ENCODE measurements around the gene PHLDB1. TPM values are rescaled to one million over a fixed set of nuclear protein-coding genes. Genes with fewer than 3 reads are reported as not detected.
A peak's percentile ranks its signal among the peaks of the same experiment; 100 is the strongest.
"Not testable (repeated sequence)": the region's sequence is repeated elsewhere in the genome, so short reads cannot be mapped to it uniquely, and the experiment has no call there.

The PHLDB1 gene
- total RNA-seq, 1 donor from 2014 or later = 97.7 TPM

DNA sequence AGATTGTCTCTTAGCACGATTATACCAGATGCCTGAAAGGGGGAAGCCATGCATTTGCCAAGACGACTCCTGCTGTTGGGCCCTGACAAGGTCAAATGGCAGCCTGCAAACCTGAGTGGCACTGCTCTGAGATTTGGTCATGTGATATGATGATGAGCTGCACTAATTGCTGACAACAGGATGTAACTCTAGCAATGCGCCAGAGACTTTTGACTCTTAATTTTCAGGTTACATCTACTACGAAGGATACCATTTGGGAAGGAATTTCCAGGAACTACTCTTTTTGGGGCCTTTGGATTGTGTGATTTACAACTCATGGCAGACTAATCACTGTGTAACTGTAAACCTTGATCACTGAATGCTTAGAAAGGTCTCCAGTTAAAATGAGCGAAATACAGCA is 59.0 kb downstream of the PHLDB1 start:
- DNase-seq (no peak), ATAC-seq (no peak)
- intact Hi-C loops (cut with micrococcal nuclease) = no loop called here

GRCh38 chr11:118670063-118670462 is 62.6 kb downstream of the PHLDB1 start:
- DNase-seq (no peak), ATAC-seq (no peak)
- intact Hi-C loops (cut with micrococcal nuclease) = no loop called here

- intact Hi-C loops (cut with micrococcal nuclease) = no loop called here
- DNase-seq = no peak
- no peak for ATAC-seq
These were observed 63.8 kb downstream of the PHLDB1 start for GRCh38 chr11:118671254-118671653.

- DNase-seq (no peak), ATAC-seq (no peak)
- intact Hi-C loops (cut with micrococcal nuclease) = no loop called here
These were observed 65.4 kb downstream of the PHLDB1 start for GRCh38 chr11:118672846-118673245.

GRCh38 chr11:118673361-118674081 is 66.1 kb downstream of the PHLDB1 start:
- DNase-seq (peak; percentile 12), ATAC-seq (no peak)
- intact Hi-C loops (cut with micrococcal nuclease) = no loop called here

DNA sequence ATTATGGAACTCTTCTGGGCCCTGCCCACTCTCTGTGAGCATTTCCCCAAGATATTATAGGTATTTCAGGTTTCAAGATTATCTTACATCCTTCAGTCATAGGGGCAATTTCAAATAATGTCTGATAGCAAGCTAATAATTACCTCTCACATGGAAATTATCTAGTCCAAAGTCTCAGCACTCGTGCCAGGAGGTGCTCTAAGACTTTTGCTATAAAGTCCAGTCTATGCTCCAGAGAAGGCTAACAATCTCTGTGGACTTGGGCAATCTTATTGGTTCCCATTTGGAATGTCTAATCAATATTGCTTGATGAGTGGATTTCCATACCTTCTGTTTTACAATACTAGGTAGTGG is 66.6 kb downstream of the PHLDB1 start:
- ATAC-seq = no peak
- intact Hi-C loops (cut with micrococcal nuclease) = no loop called here

DNA sequence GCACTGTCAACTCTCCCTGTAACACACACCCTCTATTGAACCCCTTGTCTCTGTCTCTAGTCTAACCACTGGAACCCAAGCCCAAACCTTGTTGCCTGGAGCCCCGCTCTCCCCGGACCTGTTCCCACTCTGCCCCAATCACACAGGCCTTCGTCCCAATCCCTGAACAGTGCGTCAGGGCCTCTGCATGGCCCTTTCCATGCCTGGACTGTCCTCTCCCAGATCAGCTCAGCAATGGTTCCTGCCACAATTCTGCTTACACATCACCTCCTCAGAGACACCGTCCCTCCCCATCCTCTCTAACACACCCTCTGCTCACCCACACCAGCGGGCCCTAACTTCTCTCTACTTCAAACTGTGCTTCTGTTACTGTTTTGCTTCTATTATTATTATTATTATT is 70.6 kb downstream of the PHLDB1 start:
- intact Hi-C loops (cut with micrococcal nuclease) = no loop called here

More for the DNA sequence above, 66.6 kb downstream of the PHLDB1 start:
- DNase-seq = no peak

DNA sequence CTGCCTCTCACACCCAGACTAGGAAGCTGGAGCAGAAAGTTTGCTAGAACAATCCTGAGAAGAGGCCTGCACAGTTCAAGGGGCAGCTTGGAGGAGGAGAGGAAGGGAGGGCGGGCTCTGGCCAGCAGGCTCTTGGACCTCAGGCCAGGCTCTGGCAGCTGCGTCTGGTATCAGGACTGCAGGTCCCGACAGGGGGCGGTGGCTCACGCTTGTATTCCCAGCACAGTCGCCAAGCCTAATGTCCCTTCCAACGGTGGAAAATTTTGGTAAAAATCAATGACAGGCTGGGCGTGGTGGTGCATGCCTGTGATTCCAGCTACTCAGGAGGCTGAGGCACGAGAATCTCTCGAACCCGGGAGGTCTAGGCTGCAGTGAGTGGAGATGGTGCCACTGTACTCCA is 71.5 kb downstream of the PHLDB1 start:
- ATAC-seq (peak; percentile 81), DNase-seq (peak; percentile 70)
- intact Hi-C loops (cut with micrococcal nuclease) = not testable (repeated sequence)

More for the DNA sequence above, 70.6 kb downstream of the PHLDB1 start:
- ATAC-seq = no peak
- DNase-seq = no peak

- intact Hi-C loops (cut with micrococcal nuclease) = no loop called here
- peak; percentile 20 for ATAC-seq
- no peak for DNase-seq
These were observed 72.1 kb downstream of the PHLDB1 start, which contains the start of gene TREH for GRCh38 chr11:118679483-118679882. Gene TREH, minus strand, starts transcription at chr11:118679650. Its CDS starts 23 bp downstream, at chr11:118679627.

GRCh38 chr11:118682372-118682771 is 75.0 kb downstream of the PHLDB1 start:
- DNase-seq (no peak), ATAC-seq (no peak)

DNA sequence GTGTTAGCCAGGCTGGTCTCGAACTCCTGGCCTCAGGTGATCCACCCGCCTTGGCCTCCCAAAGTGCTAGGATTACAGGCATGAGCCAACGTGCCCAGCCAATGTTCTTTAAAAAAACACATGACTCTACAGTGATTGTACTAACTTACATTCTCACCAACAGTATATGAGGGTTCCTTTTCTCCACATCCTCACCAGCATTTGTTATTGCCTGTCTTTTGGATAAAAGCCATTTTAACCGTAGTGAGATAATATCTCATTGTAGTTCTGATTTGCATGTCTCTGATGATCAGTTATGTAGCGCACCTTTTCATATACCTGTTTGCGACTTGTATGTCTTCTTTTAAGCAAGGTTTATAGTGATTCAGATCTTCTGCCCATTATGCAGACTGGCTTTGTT is 75.5 kb downstream of the PHLDB1 start:
- ATAC-seq; DNase-seq; intact Hi-C loops (cut with micrococcal nuclease): not testable (repeated sequence)

More at GRCh38 chr11:118682372-118682771, 75.0 kb downstream of the PHLDB1 start:
- intact Hi-C loops (cut with micrococcal nuclease) = no loop called here

DNA sequence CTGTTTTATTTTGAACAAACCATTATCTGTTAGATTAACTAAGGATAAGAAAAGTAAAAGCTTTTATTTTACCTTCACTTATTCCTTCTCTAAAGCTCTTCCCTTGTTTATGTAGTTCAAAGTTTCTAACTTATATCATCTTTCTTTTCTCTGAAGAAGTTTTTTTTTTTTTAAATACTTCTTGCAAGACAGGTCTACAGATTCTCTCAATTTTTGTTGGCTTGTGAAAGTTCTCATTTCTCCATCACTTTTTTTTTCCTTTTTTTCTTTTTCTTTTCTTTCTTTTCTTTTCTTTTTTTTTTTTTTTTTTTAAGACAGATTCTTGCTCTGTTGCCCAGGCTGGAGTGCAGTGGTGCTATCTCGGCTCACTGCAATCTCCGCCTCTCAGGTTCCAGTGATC is 76.8 kb downstream of the PHLDB1 start:
- intact Hi-C loops (cut with micrococcal nuclease) = no loop called here
- ATAC-seq (no peak), DNase-seq (no peak)

GRCh38 chr11:118687906-118688305 is 80.5 kb downstream of the PHLDB1 start:
- DNase-seq = no peak
- intact Hi-C loops (cut with micrococcal nuclease) = no loop called here
- ATAC-seq = no peak

DNA sequence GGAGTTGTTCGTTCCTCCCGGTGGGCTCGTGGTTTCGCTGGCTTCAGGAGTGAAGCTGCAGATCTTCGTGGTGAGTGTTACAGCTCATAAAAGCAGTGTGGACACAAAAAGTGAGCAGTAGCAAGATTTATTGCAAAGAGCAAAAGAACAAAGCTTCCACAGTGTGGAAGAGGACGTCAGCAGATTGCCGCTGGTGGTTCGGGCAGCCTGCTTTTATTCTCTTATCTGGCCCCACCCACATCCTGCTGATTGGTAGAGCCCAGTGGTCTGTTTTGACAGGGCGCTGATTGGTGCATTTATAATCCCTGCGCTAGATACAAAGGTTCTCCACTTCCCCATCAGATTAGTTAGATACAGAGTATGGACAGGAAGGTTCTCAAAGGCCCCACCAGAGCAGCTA is 80.9 kb downstream of the PHLDB1 start:
- DNase-seq; intact Hi-C loops (cut with micrococcal nuclease); ATAC-seq: not testable (repeated sequence)

- DNase-seq (peak; percentile 44), ATAC-seq (no peak)
- intact Hi-C loops (cut with micrococcal nuclease) = no loop called here
These were observed 81.6 kb downstream of the PHLDB1 start for GRCh38 chr11:118688851-118689502.

DNA sequence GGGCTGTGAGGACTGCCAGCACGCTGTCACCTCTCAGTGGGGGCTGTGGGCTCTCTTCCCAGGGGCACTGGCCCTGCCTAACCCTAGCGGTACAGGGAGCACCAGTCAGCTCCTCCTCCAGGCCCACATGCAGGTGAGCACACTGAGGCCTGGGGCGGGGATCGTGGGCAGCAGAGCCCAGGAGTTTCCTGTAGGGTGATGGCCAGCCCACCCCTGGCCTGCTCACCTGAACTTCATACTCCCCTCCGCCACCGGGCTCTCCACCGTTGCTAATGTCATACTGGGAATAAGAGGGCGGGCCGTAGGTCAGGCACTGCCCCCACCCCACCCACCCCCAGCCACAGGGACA is 82.1 kb downstream of the PHLDB1 start:
- intact Hi-C loops (cut with micrococcal nuclease) = no loop called here
- ATAC-seq = peak; percentile 28
- DNase-seq = no peak

DNA sequence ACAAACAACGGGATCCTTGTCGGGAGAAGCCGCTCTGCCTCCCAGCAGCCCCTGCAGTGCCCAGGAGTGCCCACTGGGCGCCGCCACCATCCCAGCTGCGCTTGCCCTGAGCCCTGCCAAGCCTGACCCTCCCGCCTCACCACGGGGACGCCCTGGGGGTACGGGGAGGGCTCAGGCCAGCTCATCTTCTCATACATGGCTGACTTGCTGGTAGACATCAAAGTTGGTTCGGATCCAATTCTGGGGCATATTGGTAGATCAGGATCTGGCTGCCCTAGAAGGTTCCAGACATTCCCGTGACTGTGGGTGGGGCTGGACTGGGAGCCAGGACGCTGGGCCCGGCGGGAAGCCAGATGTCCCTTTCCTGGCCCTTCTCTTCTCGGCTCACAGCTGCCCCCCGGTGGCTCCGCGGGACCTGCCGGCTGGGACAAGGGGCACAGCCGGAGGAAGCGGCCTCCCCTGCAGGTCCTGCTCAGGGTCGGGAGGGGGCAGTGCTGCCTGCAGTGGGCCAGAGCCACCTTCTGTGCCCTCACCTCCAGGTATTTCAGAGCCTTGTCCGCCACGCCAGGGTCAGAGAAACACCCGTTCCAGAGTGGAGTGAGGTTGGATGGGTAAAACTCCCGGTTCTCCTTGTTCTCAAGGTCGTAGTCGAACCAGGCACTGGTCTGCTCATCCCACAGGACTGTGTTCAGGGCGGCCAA is 82.6 kb downstream of the PHLDB1 start:
- DNase-seq = peak; percentile 98
- ATAC-seq = peak; percentile 97
- intact Hi-C loops (cut with micrococcal nuclease) = no loop called here

DNA sequence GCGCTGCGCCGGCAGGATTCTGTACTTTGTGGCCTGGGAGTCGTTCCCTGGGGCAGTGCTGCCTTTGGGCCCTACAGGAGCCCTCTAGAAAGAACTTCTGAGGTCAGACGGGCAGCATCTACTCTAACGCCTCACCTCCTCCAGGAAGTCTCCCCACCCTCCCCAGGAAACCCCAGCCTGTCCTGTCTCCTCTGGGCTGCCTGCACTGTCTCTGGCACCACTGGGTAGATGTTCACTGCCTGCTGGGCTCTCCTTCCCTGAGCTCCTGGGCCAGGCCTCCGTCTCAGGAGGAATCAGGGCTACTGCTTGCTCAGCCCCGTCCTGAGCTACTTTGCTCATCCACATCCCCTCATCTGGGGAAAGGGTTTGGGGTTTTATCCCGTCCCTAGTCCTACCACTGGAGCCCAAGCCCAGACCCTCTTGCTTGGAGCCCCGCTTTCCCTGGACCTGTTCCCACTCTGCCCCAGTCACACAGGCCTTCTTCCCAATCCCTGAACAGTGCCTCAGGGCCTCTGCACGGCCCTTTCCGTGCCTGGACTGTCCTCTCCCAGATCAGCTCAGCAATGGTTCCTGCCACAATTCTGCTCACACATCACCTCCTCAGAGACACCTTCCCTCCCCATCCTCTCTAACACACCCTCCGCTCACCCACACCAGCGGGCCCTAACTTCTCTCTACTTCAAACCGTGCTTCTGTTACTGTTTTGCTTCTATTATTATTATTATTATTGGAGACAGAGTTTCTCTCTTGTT is 83.3 kb downstream of the PHLDB1 start:
- DNase-seq (no peak), ATAC-seq (no peak)
- intact Hi-C loops (cut with micrococcal nuclease) = no loop called here

DNA sequence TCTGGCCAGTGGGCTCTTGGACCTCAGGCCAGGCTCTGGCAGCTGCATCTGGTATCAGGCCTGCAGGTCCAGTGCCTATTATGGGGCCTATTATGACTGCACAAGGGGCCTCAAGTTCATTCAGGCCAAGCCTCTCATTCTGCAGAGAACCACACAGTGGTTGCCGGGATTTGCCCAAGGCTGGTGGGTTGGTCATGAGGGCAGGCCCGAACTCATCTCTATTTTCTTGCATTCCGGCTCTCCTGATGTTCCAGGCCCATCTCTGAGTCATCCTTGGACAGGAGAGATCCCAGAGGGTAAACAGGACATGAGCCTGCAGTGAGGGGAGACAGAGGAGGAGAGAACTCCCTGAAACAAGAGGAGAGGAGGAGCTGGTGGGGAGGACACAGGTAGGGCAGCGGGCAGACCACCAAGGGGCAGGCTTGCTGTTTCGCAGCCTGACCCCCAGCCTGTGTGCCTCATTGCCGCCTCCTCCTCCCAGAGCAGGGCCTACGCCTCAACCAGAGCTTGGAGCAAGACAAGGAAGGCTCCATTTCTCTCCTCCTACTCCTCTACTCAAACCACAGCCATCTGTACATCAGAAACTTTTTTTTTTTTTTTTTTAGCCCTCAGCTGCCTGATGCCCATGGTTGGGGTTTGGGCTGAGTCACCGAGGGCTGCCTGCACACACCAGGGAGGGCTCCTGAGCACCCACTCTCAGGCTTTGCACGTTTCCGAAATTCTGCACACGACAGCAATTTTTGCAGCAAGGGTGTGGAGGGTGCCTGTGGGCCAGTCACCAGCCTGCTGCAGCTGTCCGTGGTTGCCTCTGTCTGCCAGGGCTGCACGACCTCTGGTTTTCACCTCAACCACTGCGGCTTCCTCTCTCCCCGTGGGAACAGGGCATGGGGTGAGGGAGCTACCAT is 84.8 kb downstream of the PHLDB1 start:
- intact Hi-C loops (cut with micrococcal nuclease) = no loop called here
- no peak for DNase-seq
- no peak for ATAC-seq

All from left ventricle myocardium superior (tissue), 1 donor.